Transverse colon (tissue), 4 donors: ENCODE data around the gene RHBDD3. TPM values are rescaled to one million over a fixed set of nuclear protein-coding genes. Genes with fewer than 3 reads are reported as not detected.

Experiments used
- DNase-seq: peaks from one replicate; pipeline ENCODE4 v3.0.0-alpha.2; 2019
- H3K27ac ChIP-seq, 4 donors: fragments of 200-600 bp; sonication (generic); 2 replicates each; pipeline ENCODE4 v1.5.1; 2016 to 2018; ENCODE audit warnings: inconsistent platforms in 4 of 4
- H3K27me3 ChIP-seq: fragments of 200-600 bp; sonication (generic); 2 replicates; pipeline ENCODE4 v1.5.1; 2017; ENCODE audit warnings: inconsistent platforms
- H3K36me3 ChIP-seq, 4 donors: fragments of 200-600 bp; sonication (generic); 2 replicates each; pipeline ENCODE4 v1.5.1; 2017 to 2019; ENCODE audit warnings: inconsistent platforms in 4 of 4
- H3K4me1 ChIP-seq, 4 donors: fragments of 200-600 bp; sonication (generic); 2 replicates each; pipeline ENCODE4 v1.5.1; 2017 to 2020; ENCODE audit warnings: inconsistent platforms in 4 of 4
- H3K4me3 ChIP-seq, 4 donors: fragments of 200-600 bp; sonication (generic); 1 replicate in 1 of 4; 2 replicates in 3 of 4; pipeline versions ENCODE4 v1.5.1 to v1.6.1; 2017 to 2019; ENCODE audit warnings: inconsistent platforms in 4 of 4
- H3K9me3 ChIP-seq, 2 donors: fragments of 200-600 bp; sonication (generic); 2 replicates each; pipeline ENCODE4 v1.5.1; 2017 to 2019; ENCODE audit warnings: inconsistent platforms in 2 of 2
- CTCF ChIP-seq, 5 experiments: fragments of 200-600 bp in 3 of 5; fragments of 450-650 bp in 2 of 5; sonication (generic) in 3 of 5; IDR thresholded peaks; 1 replicate in 2 of 5; 2 replicates in 3 of 5; pipeline ENCODE4 v1.5.1; 2016 to 2017; ENCODE audit warnings: antibody characterized with exemption in 5 of 5, inconsistent platforms in 3 of 5, mild to moderate bottlenecking in 2 of 5, moderate library complexity in 1 of 5
- EP300 ChIP-seq: sonication (generic); formaldehyde crosslinking; IDR thresholded peaks from one replicate; pipeline ENCODE4 v1.6.1; 2017; ENCODE audit warnings: antibody characterized with exemption, low read depth
- POLR2A ChIP-seq: fragments of 450-650 bp; IDR thresholded peaks from one replicate; pipeline ENCODE4 v1.6.1; 2016; ENCODE audit warnings: antibody characterized with exemption, mild to moderate bottlenecking, moderate library complexity
- POLR2AphosphoS5 ChIP-seq, 3 donors: sonication (generic); formaldehyde crosslinking; IDR thresholded peaks; one replicate each; pipeline ENCODE4 v1.6.1; 2016; ENCODE audit warnings: antibody characterized with exemption in 3 of 3
- WGBS, 2 donors: methylation state at CpG; one replicate each; pipeline ENCODE4 v1.1.5; 2018; ENCODE audit warnings: low coverage in 1 of 2; 5-methylcytosine and 5-hydroxymethylcytosine counted together
- in situ Hi-C, 4 donors: fragments of 200-750 bp; cut with MboI; loops; one replicate each; pipeline versions ENCODE4 v1.15.0 to v1.15.1; 2017; ENCODE audit warnings: low sequenced_read_pairs in 3 of 4, low pct_ligation_motif_present in 1 of 4, low pct_unique_long_range_greater_than_20kb in 1 of 4
- intact Hi-C: fragments of 100-400 bp; cut with DNase I; formaldehyde crosslinking; loops from one replicate; pipeline ENCODE4 v1.15.1; 2023; ENCODE audit warnings: low total_unique reads
- total RNA-seq, 4 donors: library from RNA; depleted of rRNA; stranded (reverse); fragments of >200 nt; gene quantifications; one replicate each; pipeline ENCODE4 v1.1.0, GENCODE V29; 2016

Gene RHBDD3
- total RNA-seq, 4 donors from 2014 or later: 20.9 to 131 (median 31.5) TPM

GRCh38 chr22:29233277-29233877 is 34.4 kb downstream of the RHBDD3 start:
- WGBS, 2 donors: 100% methylated on average over 1 of the region's 1 CpG; no CpG with 5 or more reads in 1 of the 2 donors
- no peaks in the 10 kb centered on the region for H3K4me1 ChIP-seq
- no peak overlapping the region for H3K27ac ChIP-seq
- no peak for TF ChIP-seq EP300
- TF ChIP-seq POLR2AphosphoS5 (IDR thresholded peaks at IDR 0.05): no peak
- no peak for TF ChIP-seq POLR2A
- TF ChIP-seq CTCF (IDR thresholded peaks at IDR 0.05): no peak
- no peaks in the 10 kb centered on the region for H3K27me3 ChIP-seq
- no peaks in the 10 kb centered on the region for H3K9me3 ChIP-seq
- in situ Hi-C loops (loop anchor here in 2 of 4 donors (25.0 kb wide), 2 partner anchors 371 to 646 kb away; no protein-coding TSS in a partner anchor), intact Hi-C loops (no loop called here)
- H3K36me3 ChIP-seq: no peaks in the 10 kb centered on the region
- no peak overlapping the region for H3K4me3 ChIP-seq
- no peak for DNase-seq

GRCh38 chr22:29231971-29232959 is 35.5 kb downstream of the RHBDD3 start:
- intact Hi-C loops: no loop called here
- Histone ChIP-seq H3K36me3 (no peaks in the 10 kb centered on the region), H3K4me3 (no peak overlapping the region), H3K9me3 (no peaks in the 10 kb centered on the region), H3K4me1 (no peaks in the 10 kb centered on the region), H3K27ac (no peak overlapping the region), H3K27me3 (no peaks in the 10 kb centered on the region)
- in situ Hi-C loops: loop anchor here in 2 of 4 donors (25.0 kb wide), 2 partner anchors 370 to 645 kb away; no protein-coding TSS in a partner anchor
- 79 to 92% methylated on average over 9 to 22 of the region's 22 CpGs for WGBS, 2 donors
- no peak for TF ChIP-seq POLR2A
- TF ChIP-seq EP300: no peak
- no peak for TF ChIP-seq CTCF (IDR thresholded peaks at IDR 0.05)
- no peak for TF ChIP-seq POLR2AphosphoS5 (IDR thresholded peaks at IDR 0.05)
- DNase-seq: no peak

- Histone ChIP-seq H3K27ac (no peak overlapping the region), H3K27me3 (no peaks in the 10 kb centered on the region), H3K4me3 (no peak overlapping the region), H3K36me3 (no peaks in the 10 kb centered on the region), H3K9me3 (no peaks in the 10 kb centered on the region), H3K4me1 (no peaks in the 10 kb centered on the region)
- in situ Hi-C loops: loop anchor here in 2 of 4 donors (25.0 kb wide), 2 partner anchors 369 to 644 kb away; no protein-coding TSS in a partner anchor
- no peak for TF ChIP-seq EP300
- no peak for TF ChIP-seq CTCF (IDR thresholded peaks at IDR 0.05)
- TF ChIP-seq POLR2AphosphoS5 (IDR thresholded peaks at IDR 0.05): no peak
- 60 to 89% methylated on average over 2 to 19 of the region's 19 CpGs for WGBS, 2 donors
- intact Hi-C loops: no loop called here
- DNase-seq: no peak
Observed at GRCh38 chr22:29230972-29231875, 36.6 kb downstream of the RHBDD3 start.
